HUES64 (cell line): ENCODE results near the gene MRPL28.
A peak's percentile ranks its signal among the peaks of the same experiment; 100 is the strongest.
"Not testable (repeated sequence)": the region's sequence is repeated elsewhere in the genome, so short reads cannot be mapped to it uniquely, and the experiment has no call there.

Experiments
- H3K27ac ChIP-seq: 2 replicates; pipeline ENCODE4 v1.7.0; 2013; ENCODE audit warnings: low read depth, low read length, inconsistent platforms
- H3K27me3 ChIP-seq: 2 replicates; pipeline ENCODE4 v1.6.1; 2013; ENCODE audit warnings: mild to moderate bottlenecking, low read length; ENCODE audit not compliant: insufficient read depth
- H3K36me3 ChIP-seq: 2 replicates; pipeline ENCODE4 v1.6.1; 2013; ENCODE audit warnings: mild to moderate bottlenecking, low read length; ENCODE audit not compliant: insufficient read depth
- H3K4me1 ChIP-seq: 2 replicates; pipeline ENCODE4 v1.6.1; 2013; ENCODE audit warnings: mild to moderate bottlenecking, low read length, moderate library complexity; ENCODE audit not compliant: insufficient read depth
- H3K4me3 ChIP-seq: 2 replicates; pipeline ENCODE4 v1.5.1; 2013; ENCODE audit warnings: mild to moderate bottlenecking, low read length, moderate library complexity
- H3K9ac ChIP-seq: 2 replicates; pipeline ENCODE4 v1.6.1; 2013; ENCODE audit warnings: mild to moderate bottlenecking, low read depth, low read length
- H3K9me3 ChIP-seq: 2 replicates; pipeline ENCODE4 v1.6.1; 2013; ENCODE audit warnings: low read depth, low read length; ENCODE audit not compliant: insufficient read depth
- WGBS: fragments of 150-250, 120-280 bp; methylation state at CpG from one replicate; pipeline ENCODE4 v1.1.7; 2013; ENCODE audit warnings: missing lambda C conversion rate; 5-methylcytosine and 5-hydroxymethylcytosine counted together

MRPL28 gene

GRCh38 chr16:353404-354290 lies 16.7 kb downstream of the MRPL28 start:
- peak overlapping the region; percentile 72; the same call in 1 of the 2 replicates for H3K9ac ChIP-seq
- peaks cover 13% of the 10 kb centered on the region for H3K36me3 ChIP-seq
- no peak overlapping the region for H3K27ac ChIP-seq
- WGBS, result 68% methylated on average over 25 of the region's 25 CpGs
- H3K4me1 ChIP-seq, result no peaks in the 10 kb centered on the region
- no peaks in the 10 kb centered on the region for H3K27me3 ChIP-seq
- no peaks in the 10 kb centered on the region for H3K9me3 ChIP-seq
- H3K4me3 ChIP-seq, result peak overlapping the region; percentile 68

- Histone ChIP-seq H3K4me1 (no peaks in the 10 kb centered on the region), H3K9ac (peak within 1 kb of the TSS; percentile 86), H3K27ac (no peak within 1 kb of the TSS), H3K27me3 (no peaks in the 10 kb centered on the region), H3K36me3 (peaks cover 13% of the 10 kb centered on the region), H3K4me3 (peak within 1 kb of the TSS; percentile 83), H3K9me3 (no peaks in the 10 kb centered on the region)
- WGBS, result 1% methylated on average over 113 of the region's 113 CpGs
Measured at GRCh38 chr16:352547-353403, 17.6 kb downstream of the MRPL28 start, which contains the start of gene AXIN1. Gene AXIN1 (minus strand): TSS chr16:352723. CDS start chr16:347025, 5,698 bp downstream.

GRCh38 chr16:351804-352520 lies 18.4 kb downstream of the MRPL28 start:
- H3K27me3 ChIP-seq, result no peaks in the 10 kb centered on the region
- no peaks in the 10 kb centered on the region for H3K4me1 ChIP-seq
- H3K36me3 ChIP-seq, result peaks cover 14% of the 10 kb centered on the region
- H3K27ac ChIP-seq, result no peak overlapping the region
- H3K9me3 ChIP-seq, result no peaks in the 10 kb centered on the region
- under 1% methylated on average over 95 of the region's 95 CpGs for WGBS
- peak overlapping the region; percentile 86 for H3K9ac ChIP-seq
- H3K4me3 ChIP-seq, result peak overlapping the region; percentile 83

GRCh38 chr16:350203-350602 lies 20.1 kb downstream of the MRPL28 start:
- Histone ChIP-seq H3K4me1 (no peaks in the 10 kb centered on the region), H3K27ac (no peak overlapping the region), H3K36me3 (peaks cover 31% of the 10 kb centered on the region), H3K27me3 (no peaks in the 10 kb centered on the region), H3K4me3 (no peak overlapping the region), H3K9ac (no peak overlapping the region), H3K9me3 (no peaks in the 10 kb centered on the region)
- 88% methylated on average over 8 of the region's 8 CpGs for WGBS

GRCh38 chr16:349211-349610 lies 21.1 kb downstream of the MRPL28 start:
- no peak overlapping the region for H3K27ac ChIP-seq
- 91% methylated on average over 7 of the region's 7 CpGs for WGBS
- H3K27me3 ChIP-seq, result no peaks in the 10 kb centered on the region
- no peak overlapping the region for H3K4me3 ChIP-seq
- no peaks in the 10 kb centered on the region for H3K4me1 ChIP-seq
- peaks cover 40% of the 10 kb centered on the region for H3K36me3 ChIP-seq
- no peak overlapping the region for H3K9ac ChIP-seq
- H3K9me3 ChIP-seq, result no peaks in the 10 kb centered on the region

GRCh38 chr16:348495-348894 lies 21.8 kb downstream of the MRPL28 start:
- H3K4me1 ChIP-seq, H3K9me3 ChIP-seq, H3K27me3 ChIP-seq, H3K27ac ChIP-seq, H3K4me3 ChIP-seq, H3K9ac ChIP-seq: not testable (repeated sequence)
- 92% methylated on average over 7 of the region's 10 CpGs for WGBS
- peaks cover 40% of the 10 kb centered on the region for H3K36me3 ChIP-seq

- Histone ChIP-seq H3K4me1 (no peaks in the 10 kb centered on the region), H3K36me3 (peaks cover 43% of the 10 kb centered on the region)
- WGBS, result 91% methylated on average over 6 of the region's 6 CpGs
Measured at GRCh38 chr16:347203-347602, 23.1 kb downstream of the MRPL28 start.

GRCh38 chr16:346587-346986 lies 23.8 kb downstream of the MRPL28 start:
- H3K4me3 ChIP-seq, result no peak overlapping the region
- no peak overlapping the region for H3K27ac ChIP-seq
- no peaks in the 10 kb centered on the region for H3K27me3 ChIP-seq
- H3K4me1 ChIP-seq, result no peaks in the 10 kb centered on the region
- no peak overlapping the region for H3K9ac ChIP-seq
- H3K9me3 ChIP-seq, result no peaks in the 10 kb centered on the region
- 91% methylated on average over 15 of the region's 15 CpGs for WGBS
- H3K36me3 ChIP-seq, result peaks cover 44% of the 10 kb centered on the region

More at GRCh38 chr16:347203-347602, 23.1 kb downstream of the MRPL28 start:
- Histone ChIP-seq H3K9ac (no peak overlapping the region), H3K4me3 (no peak overlapping the region), H3K27ac (no peak overlapping the region), H3K27me3 (no peaks in the 10 kb centered on the region), H3K9me3 (no peaks in the 10 kb centered on the region)

- Histone ChIP-seq H3K9me3 (no peaks in the 10 kb centered on the region), H3K4me1 (no peaks in the 10 kb centered on the region), H3K9ac (no peak overlapping the region), H3K27ac (no peak overlapping the region), H3K4me3 (no peak overlapping the region), H3K27me3 (no peaks in the 10 kb centered on the region), H3K36me3 (peaks cover 44% of the 10 kb centered on the region)
- WGBS, result 97% methylated on average over 10 of the region's 11 CpGs
Measured at GRCh38 chr16:345772-346171, 24.6 kb downstream of the MRPL28 start.

- no peak overlapping the region for H3K27ac ChIP-seq
Measured at GRCh38 chr16:342455-343213, 27.7 kb downstream of the MRPL28 start.

More at GRCh38 chr16:342455-343213, 27.7 kb downstream of the MRPL28 start:
- H3K4me3 ChIP-seq, result no peak overlapping the region
- H3K36me3 ChIP-seq, result peaks cover 31% of the 10 kb centered on the region
- no peaks in the 10 kb centered on the region for H3K27me3 ChIP-seq
- H3K9ac ChIP-seq, result no peak overlapping the region; the same call in 1 of the 2 replicates
- H3K4me1 ChIP-seq, result no peaks in the 10 kb centered on the region
- no peaks in the 10 kb centered on the region for H3K9me3 ChIP-seq
- WGBS, result 91% methylated on average over 18 of the region's 18 CpGs
